ENCODE results near the gene CS. TPM values are rescaled to one million over a fixed set of nuclear protein-coding genes. Genes with fewer than 3 reads are reported as not detected.

Gene CS
- total and polyA plus RNA-seq, 3 donors from 2014 or later, result 63.8 to 70.2 (median 67.8) TPM

GRCh38 chr12:56229082-56229481, 71.0 kb downstream of the CS start:
- Histone ChIP-seq H3K27ac (no peak overlapping the region), H3K4me3 (no peak overlapping the region), H3K36me3 (ENCODE audit: low read depth, missing control alignments) (no peaks in the 10 kb centered on the region), H3K4me1 (peaks cover 10% of the 10 kb centered on the region), H3K27me3 (no peaks in the 10 kb centered on the region), H3K9me3 (no peaks in the 10 kb centered on the region)
- DNase-seq, result no peak
- no peak for TF ChIP-seq CTCF (IDR thresholded peaks at IDR 0.05)
- no peak for TF ChIP-seq POLR2A (IDR thresholded peaks at IDR 0.05)
- intact Hi-C loops (cut with DNase I; ENCODE audit: low total_unique reads), result no loop called here
- WGBS, 2 donors, result 74 to 100% methylated on average over 4 to 7 of the region's 7 CpGs

GRCh38 chr12:56224954-56225353, 75.2 kb downstream of the CS start:
- no peaks in the 10 kb centered on the region for H3K36me3 ChIP-seq (ENCODE audit: low read depth, missing control alignments)
- no peaks in the 10 kb centered on the region for H3K27me3 ChIP-seq
- DNase-seq, result no peak
- intact Hi-C loops (cut with DNase I; ENCODE audit: low total_unique reads), result no loop called here
- H3K4me1 ChIP-seq, result peaks cover 34% of the 10 kb centered on the region
- TF ChIP-seq CTCF (IDR thresholded peaks at IDR 0.05) (no peak), POLR2A (IDR thresholded peaks at IDR 0.05) (no peak)
- H3K27ac ChIP-seq, result peak overlapping the region in 1 of 2 donors; percentile 21
- WGBS, 2 donors, result 46 to 47% methylated on average over 8 to 11 of the region's 11 CpGs
- no peaks in the 10 kb centered on the region for H3K9me3 ChIP-seq
- peak overlapping the region; percentile 47 to 68 for H3K4me3 ChIP-seq

GRCh38 chr12:56224102-56224701, 75.9 kb downstream of the CS start, which contains the start of gene NABP2:
NABP2 (plus strand) TSS chr12:56224342; CDS start chr12:56224857, 515 bp downstream.
- H3K27ac ChIP-seq, result peak within 1 kb of the TSS; percentile 47 to 98
- 0 to 1% methylated on average over 12 to 26 of the region's 41 CpGs for WGBS, 2 donors
- DNase-seq, result peak; percentile 98
- H3K4me3 ChIP-seq, result peak within 1 kb of the TSS; percentile 47 to 68
- no peaks in the 10 kb centered on the region for H3K36me3 ChIP-seq (ENCODE audit: low read depth, missing control alignments)
- H3K9me3 ChIP-seq, result no peaks in the 10 kb centered on the region
- H3K27me3 ChIP-seq, result no peaks in the 10 kb centered on the region
- H3K4me1 ChIP-seq, result peaks cover 37% of the 10 kb centered on the region
- intact Hi-C loops (cut with DNase I; ENCODE audit: low total_unique reads), result no loop called here
- peak; percentile 83 to 98 (median 90) for TF ChIP-seq CTCF (IDR thresholded peaks at IDR 0.05)
- no peak for TF ChIP-seq POLR2A (IDR thresholded peaks at IDR 0.05)

- WGBS, 2 donors, result 11 to 27% methylated on average over 15 of the region's 15 CpGs
- TF ChIP-seq POLR2A (IDR thresholded peaks at IDR 0.05), result no peak
- H3K4me3 ChIP-seq, result peak overlapping the region in 1 of 2 donors; percentile 68
- intact Hi-C loops (cut with DNase I; ENCODE audit: low total_unique reads), result no loop called here
- no peaks in the 10 kb centered on the region for H3K36me3 ChIP-seq (ENCODE audit: low read depth, missing control alignments)
- no peak for DNase-seq
- no peaks in the 10 kb centered on the region for H3K9me3 ChIP-seq
- H3K27me3 ChIP-seq, result no peaks in the 10 kb centered on the region
- peak overlapping the region in 1 of 2 donors; percentile 47 for H3K27ac ChIP-seq
- H3K4me1 ChIP-seq, result peaks cover 37% of the 10 kb centered on the region
These were observed 76.5 kb downstream of the CS start for GRCh38 chr12:56223571-56224101.

GRCh38 chr12:56222531-56222895, 77.6 kb downstream of the CS start:
- peaks cover 37% of the 10 kb centered on the region for H3K4me1 ChIP-seq
- WGBS, 2 donors, result 0 to 3% methylated on average over 4 of the region's 4 CpGs
- intact Hi-C loops (cut with DNase I; ENCODE audit: low total_unique reads), result no loop called here

More at GRCh38 chr12:56222531-56222895, 77.6 kb downstream of the CS start:
- no peak for DNase-seq
- H3K9me3 ChIP-seq, result no peaks in the 10 kb centered on the region
- H3K27me3 ChIP-seq, result no peaks in the 10 kb centered on the region
- no peaks in the 10 kb centered on the region for H3K36me3 ChIP-seq (ENCODE audit: low read depth, missing control alignments)
- peak overlapping the region; percentile 89 to 98 for H3K27ac ChIP-seq
- no peak for TF ChIP-seq CTCF (IDR thresholded peaks at IDR 0.05)
- no peak for TF ChIP-seq POLR2A (IDR thresholded peaks at IDR 0.05)
- H3K4me3 ChIP-seq, result peak overlapping the region; percentile 65 to 95

Data from testis (tissue), 3 donors.